HG03139 (cell line): Measurements from ENCODE around the gene NEUROG3.

Experiments
- ATAC-seq: cut with Tn5 transposase; IDR thresholded peaks from one replicate; pipeline ENCODE4 v1.9.1; 2021; ENCODE audit not compliant: unreplicated experiment

Gene NEUROG3, protein sequence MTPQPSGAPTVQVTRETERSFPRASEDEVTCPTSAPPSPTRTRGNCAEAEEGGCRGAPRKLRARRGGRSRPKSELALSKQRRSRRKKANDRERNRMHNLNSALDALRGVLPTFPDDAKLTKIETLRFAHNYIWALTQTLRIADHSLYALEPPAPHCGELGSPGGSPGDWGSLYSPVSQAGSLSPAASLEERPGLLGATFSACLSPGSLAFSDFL

DNA sequence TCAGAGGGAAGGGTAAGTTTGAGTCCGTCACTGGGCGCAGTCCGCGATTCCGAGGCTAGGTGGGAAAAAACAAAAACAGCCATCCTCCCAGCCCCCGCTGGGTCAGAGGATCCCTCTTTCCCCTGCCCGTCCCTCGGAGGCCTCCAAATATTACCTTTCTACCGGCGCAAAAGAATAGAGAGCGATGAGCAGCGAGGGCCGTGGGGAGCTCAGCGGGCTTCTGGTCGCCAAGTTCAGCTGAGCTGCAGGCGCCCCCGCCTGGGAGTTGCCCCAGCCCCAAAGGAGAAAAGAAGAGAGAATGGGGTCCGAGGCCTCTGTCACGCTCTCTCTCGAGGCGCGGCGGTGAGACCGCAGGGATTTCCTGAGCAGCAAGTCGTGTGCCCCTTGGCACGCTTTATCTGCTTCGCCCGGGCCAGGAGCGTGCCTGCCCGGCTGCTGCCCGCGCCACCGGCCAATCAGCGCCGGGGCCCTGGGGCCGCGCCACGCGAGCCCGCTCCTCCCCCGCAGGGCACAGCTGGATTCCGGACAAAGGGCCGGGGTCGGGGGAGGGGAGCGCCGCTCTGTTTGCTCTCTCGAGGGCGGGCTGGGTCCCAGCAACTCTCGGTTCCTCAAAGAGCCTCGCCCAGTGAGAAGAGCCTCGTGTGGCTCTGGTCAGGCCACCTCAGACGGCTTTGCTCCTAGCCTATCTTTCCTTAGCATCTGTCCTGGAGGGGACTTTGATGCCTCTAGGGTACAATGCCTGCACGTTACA is at the start of gene NEUROG3:
Gene NEUROG3, minus strand, starts transcription at position 367 of the 751 bp plus-strand sequence. CDS start 379 bp downstream, outside the sequence.
- no peak for ATAC-seq

DNA sequence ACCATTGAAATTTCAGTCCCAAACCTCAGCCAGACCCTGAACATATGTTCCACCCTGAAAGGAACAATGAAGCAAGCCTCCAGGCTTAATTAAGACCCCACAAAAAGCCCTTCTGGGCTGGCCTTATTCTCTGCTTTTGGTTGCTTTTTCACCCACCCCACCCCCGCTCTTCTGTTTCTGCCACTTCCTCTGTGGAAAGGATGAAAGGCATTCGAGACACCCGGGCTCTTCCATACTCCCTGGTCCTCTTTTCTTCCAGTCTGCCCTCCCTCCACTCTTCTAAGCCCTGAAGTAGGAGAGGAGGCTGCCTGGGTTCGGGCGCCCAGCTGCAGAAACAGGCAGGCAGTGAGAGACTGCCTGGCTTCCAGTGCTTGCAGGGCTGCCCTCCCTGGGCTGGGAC is 47.4 kb upstream of the NEUROG3 start:
- no peak for ATAC-seq

DNA sequence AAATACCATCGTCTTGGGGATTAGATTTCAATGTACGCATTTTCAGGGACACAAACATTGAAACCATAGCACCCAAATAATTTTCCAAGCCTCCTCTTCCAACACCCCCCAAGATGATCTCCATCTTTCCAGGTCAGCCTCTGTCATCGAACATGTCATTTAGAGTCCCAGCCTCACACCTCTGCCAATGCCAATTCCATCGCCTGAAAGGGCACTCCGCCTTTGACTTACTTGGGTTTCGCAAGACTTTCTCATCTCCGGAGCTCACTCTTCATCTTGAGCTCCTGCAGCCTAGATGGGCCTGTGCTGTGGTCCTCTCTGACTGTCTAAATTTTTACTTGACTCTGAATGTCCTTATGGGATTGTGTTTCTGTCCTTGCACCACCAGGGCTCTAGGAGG is 46.4 kb upstream of the NEUROG3 start:
- ATAC-seq: no peak

DNA sequence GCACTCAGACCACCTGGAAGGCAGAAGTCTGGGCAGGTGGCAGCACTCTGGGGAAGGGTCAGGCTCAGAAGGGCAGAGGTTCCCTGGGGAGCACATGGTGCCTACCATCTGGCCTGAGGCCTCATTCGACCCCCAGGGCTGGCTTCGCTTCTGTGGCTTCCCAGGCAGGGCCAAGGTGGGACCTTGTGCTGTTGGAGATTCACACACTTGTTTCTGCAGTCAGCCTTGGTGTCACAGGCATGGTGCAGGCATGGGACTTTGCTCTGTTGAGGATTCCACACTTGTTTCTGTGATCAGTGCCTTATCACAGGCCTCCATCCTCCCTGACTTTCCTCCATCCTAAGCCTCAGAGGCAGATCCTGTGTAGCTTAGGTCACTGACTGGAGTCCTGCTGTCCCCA is 45.5 kb upstream of the NEUROG3 start:
- ATAC-seq: no peak

DNA sequence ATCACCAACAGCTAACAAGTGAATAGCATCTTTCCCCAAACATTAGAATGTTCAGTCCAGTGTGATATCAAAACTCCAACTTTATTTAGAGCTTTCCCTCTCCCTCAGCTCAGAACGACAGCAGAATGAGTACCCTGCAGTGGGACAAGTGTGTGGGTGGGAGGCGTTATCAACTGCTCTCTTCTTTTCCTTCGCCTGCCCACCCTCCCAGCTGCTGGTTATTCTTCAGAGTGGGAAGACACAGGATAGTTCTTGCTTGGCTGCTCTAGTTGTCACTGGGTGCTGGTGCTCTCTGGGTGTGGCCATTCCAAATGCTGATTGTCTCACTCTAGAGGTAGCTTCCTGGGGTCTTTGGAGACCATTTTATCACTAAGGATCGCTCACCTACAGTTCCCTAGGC is 43.1 kb upstream of the NEUROG3 start:
- ATAC-seq: no peak

DNA sequence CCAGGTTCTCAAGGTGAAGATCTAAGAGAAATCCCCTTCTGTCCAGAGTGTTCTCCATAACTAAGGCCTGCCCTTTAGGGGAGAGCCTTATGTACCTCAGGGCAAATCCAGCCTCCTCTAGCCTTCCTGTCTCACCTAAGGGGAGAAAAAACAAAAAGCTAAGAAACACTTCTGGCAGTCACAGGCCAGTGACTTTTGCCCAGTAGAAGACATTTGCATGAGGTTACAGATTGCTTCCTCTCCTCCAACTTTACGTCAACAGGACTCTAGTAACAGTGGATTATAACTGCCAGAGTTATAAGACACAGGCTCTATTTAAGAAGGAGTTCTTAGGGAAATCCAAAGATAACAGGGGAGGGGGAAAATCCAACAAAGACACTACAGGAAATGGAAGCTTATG is 40.9 kb upstream of the NEUROG3 start:
- no peak for ATAC-seq

DNA sequence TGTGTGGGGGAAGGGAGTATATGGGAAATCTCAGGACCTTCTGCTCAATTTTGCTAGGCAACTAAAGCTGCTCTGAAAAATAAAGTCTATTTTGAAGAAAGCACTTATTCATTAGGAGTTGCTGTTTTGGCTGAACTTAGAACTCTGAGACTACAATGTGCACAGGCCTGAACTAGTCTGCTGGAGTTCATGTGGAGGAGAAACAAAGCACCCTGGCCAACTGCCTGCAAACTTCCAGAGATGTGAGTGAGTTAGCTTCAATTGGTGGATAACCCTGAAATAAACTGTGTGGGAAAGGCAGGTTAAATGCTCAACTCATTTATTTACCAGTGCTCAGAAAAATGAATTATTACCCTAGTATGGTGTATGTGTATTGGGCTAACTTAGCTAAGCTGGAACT is 39.5 kb upstream of the NEUROG3 start:
- ATAC-seq: no peak

DNA sequence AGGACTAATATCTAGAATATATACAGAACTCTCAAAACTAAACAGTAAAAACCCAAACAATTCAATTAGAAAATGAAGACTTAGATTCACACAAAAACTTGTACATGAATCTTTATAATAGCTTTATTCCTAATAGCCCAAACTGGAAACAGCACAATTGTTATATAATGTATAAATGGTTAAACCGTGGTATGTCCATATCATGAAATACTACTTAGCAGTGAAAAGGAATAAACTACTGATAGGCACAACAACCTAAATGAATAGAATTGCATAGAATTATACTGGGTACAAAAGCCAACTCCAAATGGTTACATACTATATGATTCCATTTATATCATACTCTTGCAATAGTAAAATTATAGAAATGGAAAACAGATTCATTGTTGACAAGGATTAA is 35.9 kb upstream of the NEUROG3 start:
- ATAC-seq: no peak

DNA sequence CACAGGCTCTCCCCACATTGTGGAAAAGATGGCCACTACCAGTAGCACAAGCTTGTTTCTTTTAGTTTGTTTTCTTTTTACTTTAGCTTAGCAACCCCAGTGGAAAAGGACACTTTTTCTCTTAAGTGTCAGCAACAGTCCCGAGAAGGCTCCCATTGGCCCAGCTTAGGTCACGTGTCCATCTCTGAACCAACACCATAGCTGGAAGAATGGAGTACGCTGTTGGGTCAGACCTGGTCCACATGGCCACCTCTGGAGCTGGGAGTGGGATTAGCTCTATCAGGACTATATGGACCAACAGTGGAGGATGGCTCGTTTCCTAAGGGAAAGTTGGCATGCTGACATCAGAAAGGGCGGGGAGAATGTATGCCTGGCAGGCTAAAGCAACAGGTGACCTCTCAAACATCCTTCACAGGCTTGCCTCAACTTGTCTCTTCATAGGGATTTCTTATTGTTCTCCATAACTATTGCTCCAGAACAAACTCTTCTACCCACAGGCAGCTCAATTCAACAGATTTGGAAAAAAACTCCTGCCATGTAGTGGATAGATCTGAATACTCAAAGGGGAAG is 27.6 kb upstream of the NEUROG3 start:
- no peak for ATAC-seq

DNA sequence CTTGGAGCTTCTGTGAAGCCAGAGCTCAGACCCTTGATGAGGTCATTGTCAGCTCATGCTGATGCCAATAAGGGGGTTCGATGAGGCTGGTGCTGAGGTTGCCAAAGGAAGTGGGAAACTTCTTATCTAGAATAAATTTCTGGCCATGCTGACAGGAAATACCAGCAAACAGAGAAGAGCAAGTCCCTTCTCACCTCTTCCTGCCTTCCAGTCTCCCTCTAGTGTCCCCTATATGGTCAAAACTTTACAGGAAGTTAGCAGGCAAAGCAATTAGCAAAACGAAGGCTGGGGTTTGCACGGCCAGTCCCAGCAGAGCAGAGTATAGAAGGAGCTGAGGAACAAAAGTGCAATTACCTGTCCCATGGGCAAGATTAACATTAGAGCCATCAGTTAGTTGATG is 15.1 kb upstream of the NEUROG3 start:
- ATAC-seq: no peak

DNA sequence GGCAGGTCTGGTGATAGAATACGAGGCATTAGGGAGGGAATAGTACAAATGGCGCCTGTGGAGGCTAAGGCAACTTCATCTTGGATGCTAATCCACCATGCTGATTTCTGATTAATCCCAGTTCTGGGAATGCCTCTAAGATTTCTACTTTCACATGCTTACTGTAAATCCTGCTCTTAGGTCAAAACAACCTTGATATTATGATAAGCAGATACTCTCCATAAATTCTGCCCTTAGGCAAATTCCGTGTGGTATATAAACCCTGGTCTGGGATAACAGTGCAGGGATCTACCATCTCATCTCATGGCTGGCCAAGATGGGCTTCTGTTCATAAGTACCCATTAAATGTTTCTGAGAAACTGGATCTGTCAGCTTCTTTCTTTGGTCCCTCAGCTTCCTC is 11.4 kb upstream of the NEUROG3 start:
- ATAC-seq: no peak

DNA sequence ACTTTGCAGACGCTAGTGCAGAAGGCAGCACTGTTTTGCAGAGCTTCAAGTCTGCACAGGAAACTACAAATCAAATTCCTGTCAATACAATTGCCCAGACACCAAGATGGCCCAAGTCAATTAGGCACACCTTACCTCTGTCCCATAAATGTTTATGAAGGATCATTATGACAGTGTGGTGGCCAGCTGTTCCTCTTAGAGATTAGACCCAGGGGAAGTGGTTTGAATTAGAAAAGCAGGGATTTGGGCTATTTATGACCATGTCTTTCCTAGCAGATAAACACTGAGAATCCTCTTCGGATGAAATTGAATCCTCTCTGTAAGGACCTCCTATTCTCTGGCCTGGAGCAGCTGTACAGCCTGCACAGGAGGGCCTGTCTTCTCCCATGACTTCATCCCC is 9.9 kb upstream of the NEUROG3 start:
- no peak for ATAC-seq

DNA sequence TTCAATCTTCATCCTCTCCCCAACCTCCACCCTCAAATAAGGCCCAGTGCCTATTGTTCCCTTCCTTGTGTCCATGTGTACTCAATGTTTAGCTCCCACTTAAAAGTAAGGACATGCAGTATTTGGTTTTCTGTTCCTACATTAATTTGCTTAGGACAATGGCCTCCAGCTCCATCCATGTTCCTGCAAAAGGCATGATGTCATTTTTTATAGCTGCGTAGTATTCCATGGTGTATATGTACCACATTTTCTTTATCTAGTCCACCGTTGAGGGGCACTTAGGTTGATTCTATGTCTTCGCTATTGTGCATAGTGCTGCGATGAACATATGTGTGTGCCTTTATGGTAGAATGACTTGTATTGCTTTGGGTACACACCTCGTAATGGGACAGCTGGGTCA is 7.2 kb upstream of the NEUROG3 start:
- ATAC-seq: no peak

DNA sequence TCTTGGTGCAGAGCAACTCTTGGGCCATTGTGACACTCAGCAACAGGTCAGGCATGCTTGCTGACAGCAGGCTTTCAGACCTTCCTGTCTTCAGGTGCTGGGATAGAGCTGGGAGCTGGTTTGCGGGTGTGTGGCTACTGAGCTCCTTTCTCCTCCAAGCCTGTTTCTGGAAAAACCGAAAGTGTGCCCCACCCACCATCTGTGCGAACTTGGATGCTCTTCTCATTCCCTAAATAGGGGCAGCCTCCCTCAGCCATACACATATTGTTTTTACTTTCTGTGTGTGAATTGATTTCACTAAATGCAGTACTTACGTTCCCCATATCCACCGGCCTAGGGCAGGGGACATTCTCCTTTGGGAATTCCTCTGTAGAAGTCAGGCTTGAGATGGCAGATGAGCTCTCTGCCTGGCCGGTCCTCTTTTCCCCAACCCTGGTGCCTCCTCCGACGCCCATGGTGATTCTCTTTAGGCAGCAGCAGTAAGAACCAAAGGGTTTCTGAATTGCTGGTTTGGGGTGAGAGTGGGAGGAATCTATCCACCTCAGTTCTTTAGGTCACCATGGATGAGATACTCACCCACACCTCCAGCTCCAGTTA is 6.3 kb upstream of the NEUROG3 start:
- ATAC-seq: no peak

DNA sequence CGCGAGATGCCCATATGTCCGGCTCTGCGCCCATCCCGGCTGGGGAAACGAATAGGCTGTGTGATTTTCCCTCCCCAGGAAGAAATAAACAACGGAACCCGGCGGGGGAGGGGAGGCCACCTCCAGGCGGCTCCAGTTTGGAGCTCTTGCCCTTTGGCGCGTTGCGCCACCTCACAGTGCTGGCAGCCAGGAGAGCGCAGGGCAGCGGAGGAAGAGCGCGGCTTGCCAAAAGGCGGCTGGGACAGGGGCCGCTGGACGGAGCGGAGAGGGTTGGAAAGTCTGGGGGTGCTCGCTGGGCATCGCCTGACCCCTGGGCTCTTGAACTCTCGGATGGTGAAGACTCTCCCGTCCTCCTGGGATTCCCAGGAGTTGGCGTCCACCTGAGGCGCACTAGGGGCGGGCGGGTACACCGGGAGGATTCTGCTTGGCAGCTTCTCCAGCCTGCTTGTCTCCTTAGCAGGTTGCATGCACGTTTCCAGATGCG is 5.3 kb upstream of the NEUROG3 start:
- no peak for ATAC-seq

DNA sequence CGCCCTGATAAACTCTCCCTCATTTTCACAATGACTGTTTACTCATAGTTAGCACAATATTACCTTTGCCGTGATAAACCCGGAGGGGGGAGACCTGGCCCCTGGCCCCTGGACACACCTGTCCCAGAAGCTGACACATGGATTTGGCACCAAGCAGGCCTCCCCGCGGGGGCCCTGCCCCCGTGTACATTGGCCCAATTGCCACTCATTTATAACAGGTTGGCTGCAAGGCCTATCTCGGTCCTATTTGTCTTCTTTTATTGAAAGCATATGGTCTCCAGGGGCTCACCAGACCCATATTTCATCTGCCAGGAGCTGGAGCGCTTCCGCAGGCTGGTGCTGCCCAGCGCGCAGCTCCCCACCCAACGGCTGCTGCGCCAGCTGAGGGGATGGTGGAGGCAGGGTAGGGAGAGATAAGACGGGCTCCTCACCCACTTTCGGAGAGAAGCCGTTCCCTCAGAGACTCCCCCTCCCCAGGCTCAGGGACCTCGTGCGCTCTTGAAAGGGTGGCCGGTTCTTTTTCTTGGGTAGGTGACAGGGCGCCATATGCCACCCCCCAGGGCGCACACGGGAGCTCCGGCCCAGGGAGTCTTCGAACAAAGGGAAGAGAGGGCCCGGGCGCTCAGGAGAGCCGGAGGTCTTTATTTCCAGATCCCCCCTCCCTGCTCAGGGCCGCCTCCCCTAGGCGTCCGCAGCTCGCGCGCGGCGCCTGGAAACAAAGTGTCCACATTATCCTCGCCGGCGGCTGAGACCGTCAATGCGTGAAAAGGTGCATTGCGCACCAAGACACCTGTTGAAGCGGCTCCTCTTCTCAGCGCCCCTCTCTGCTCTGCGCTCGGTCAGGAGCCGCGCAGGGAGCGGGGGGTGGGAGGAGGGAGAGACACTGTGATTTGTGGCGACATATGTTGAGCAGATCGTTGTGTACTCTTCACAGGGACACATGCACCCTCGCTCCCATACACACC is 4.3 kb upstream of the NEUROG3 start:
- ATAC-seq: no peak

DNA sequence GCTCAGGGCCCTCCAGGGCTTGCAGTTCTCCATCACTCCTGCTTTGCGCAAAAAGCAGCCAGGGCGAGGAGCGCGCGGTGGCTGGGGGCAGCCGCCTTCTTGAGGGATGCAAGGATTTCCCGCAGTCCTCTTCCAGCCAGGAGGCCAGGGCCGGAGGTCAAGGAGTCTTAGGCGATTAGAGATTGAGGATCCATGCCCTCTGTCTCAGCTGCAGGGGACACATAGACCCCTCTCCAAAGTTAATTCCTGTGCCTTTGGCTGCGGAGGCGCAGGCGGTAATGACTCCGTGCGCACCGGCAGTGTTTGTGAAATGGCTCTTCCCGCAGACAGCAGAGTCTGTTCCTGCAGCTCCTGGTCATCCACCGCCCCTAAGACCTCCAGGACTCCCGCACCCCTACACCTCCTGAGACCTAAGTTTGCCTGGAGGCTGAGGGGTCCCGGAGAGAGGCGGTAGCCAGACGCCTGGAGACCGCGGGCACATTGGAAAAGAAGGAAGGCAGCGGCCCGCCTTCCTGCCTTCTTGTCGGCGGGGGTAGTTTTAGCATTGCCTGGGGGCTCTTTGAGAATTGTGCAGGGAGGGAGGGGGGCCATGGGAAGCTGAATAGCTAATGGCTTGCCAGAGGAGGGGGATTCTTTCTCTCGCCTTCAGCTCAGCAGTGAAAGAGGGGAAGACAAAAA is 3.3 kb upstream of the NEUROG3 start:
- no peak for ATAC-seq

DNA sequence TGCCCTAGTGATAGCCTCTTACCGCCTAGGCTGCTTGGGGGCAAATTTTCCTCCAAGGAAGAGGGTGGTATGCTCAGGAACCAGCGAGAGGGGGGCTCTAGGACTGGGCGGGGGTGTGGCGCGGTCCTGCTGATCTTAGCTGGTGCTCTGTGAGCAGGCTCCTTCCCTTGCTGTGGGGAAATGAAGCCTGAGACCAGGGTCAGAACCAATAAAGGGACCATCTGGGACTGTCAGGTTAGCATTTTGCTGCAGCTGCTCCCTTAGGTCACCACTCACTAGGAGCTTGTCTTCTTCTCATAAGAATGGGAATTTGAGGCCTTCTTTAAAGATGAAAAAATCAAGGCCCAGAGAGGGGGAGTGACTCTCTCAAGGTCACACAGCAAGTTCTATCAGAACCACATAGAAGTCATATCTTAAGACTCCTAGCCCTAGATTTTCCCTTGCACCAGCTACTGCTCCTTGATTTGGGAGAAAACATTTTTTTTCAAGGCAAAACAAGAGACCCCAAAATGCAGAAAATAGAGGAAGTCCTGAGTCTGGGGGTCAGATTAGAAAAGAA is 2.0 kb upstream of the NEUROG3 start:
- ATAC-seq: no peak

DNA sequence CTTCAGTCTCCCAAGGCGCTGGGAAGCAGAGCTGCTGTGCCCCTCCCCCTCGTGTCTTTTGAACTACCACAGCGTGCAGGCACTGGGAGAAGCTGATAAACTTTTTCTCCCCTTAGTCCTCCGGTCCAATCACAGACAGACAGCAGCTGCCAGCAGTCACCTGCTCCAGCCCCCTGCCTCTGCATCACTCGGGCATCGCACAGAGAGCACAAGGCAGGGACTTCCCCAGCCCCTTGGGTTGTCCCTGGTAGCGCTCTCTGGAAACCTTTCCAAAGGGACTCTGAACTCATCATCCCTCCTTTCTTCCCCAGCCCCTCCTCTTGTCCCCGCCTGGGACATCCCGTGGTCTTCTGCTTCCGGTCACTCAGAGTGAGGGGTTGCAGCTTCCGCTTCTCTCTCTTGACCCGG is 1.4 kb upstream of the NEUROG3 start:
- ATAC-seq: no peak
